HepG2 (cell line): ENCODE data around the gene DHX16. TPM values are rescaled to one million over a fixed set of nuclear protein-coding genes. Genes with fewer than 3 reads are reported as not detected.

Source experiments
- ARNTL ChIP-seq: sonication (generic); formaldehyde crosslinking; IDR thresholded peaks from 2 replicates; pipeline ENCODE4 v1.4.0; 2020; ENCODE audit warnings: mild to moderate bottlenecking, missing genetic modification reagents
- DNMT3B ChIP-seq: conservative IDR thresholded peaks from 2 replicates; pipeline ENCODE4 v1.6.1; 2016; ENCODE audit warnings: missing biosample characterization, control low read depth
- GPN1 ChIP-seq: sonication (generic); formaldehyde crosslinking; IDR thresholded peaks from 2 replicates; pipeline ENCODE4 v1.5.1; 2020; ENCODE audit warnings: missing genetic modification reagents, borderline replicate concordance
- HHEX ChIP-seq: IDR thresholded peaks from 2 replicates; pipeline ENCODE4 v1.6.1; 2016; ENCODE audit warnings: control low read depth
- MAF1 ChIP-seq: sonication (generic); formaldehyde crosslinking; IDR thresholded peaks from 2 replicates; pipeline ENCODE4 v1.5.0; 2020; ENCODE audit warnings: missing genetic modification reagents, borderline replicate concordance
- MBD4 ChIP-seq: IDR thresholded peaks from 2 replicates; pipeline ENCODE4 v1.6.1; 2012; ENCODE audit warnings: low read length, inconsistent platforms, borderline replicate concordance
- MIER2 ChIP-seq: IDR thresholded peaks from 2 replicates; pipeline ENCODE4 v1.6.1; 2016; ENCODE audit warnings: missing biosample characterization, missing genetic modification reagents
- POLR2AphosphoS5 ChIP-seq: IDR thresholded peaks from 2 replicates; pipeline ENCODE4 v1.6.1; 2012; ENCODE audit warnings: low read depth, low read length
- SRF ChIP-seq: IDR thresholded peaks from 2 replicates; pipeline ENCODE4 v1.6.1; 2011; ENCODE audit warnings: mild to moderate bottlenecking, low read depth, low read length, moderate library complexity
- SSRP1 ChIP-seq: IDR thresholded peaks from 2 replicates; pipeline ENCODE4 v1.6.1; 2016; ENCODE audit warnings: control low read depth
- ZBTB1 ChIP-seq: sonication (generic); formaldehyde crosslinking; IDR thresholded peaks from 2 replicates; pipeline ENCODE4 v1.4.0; 2020; ENCODE audit warnings: missing genetic modification reagents, borderline replicate concordance
- ZBTB21 ChIP-seq: sonication (generic); formaldehyde crosslinking; IDR thresholded peaks from 2 replicates; pipeline ENCODE4 v1.4.0; 2020; ENCODE audit warnings: missing genetic modification reagents
- ZHX2 ChIP-seq, 2 experiments: sonication (generic) in 1 of 2; formaldehyde crosslinking in 1 of 2; IDR thresholded peaks; 2 replicates each; pipeline versions ENCODE4 v1.6.1 to v1.9.0; 2014 to 2022; ENCODE audit warnings: antibody characterized with exemption in 1 of 2, borderline replicate concordance in 1 of 2, inconsistent platforms in 1 of 2, low read depth in 1 of 2, missing genetic modification reagents in 1 of 2
- ZNF3 ChIP-seq: IDR thresholded peaks from 2 replicates; pipeline ENCODE4 v1.7.0; 2017; ENCODE audit warnings: inconsistent platforms
- ZNF562 ChIP-seq: sonication (generic); formaldehyde crosslinking; IDR thresholded peaks from 2 replicates; pipeline ENCODE4 v1.8.0; 2022; ENCODE audit warnings: missing genetic modification reagents, borderline replicate concordance
- ZSCAN12 ChIP-seq: sonication (generic); formaldehyde crosslinking; IDR thresholded peaks from 2 replicates; pipeline ENCODE4 v1.9.0; 2021; ENCODE audit warnings: mild to moderate bottlenecking, missing genetic modification reagents
- polyA plus RNA-seq, 8 experiments: library from polyadenylated mRNA; depleted of rRNA in 3 of 8; stranded (reverse) in 7 of 8; unstranded in 1 of 8; fragments of >200 nt; fragmentation: Illumina TruSeq in 4 of 8; extraction: Trizol in 4 of 8; gene quantifications; 2 replicates each; pipeline versions ENCODE4 v1.2.1 to v1.2.3, GENCODE V29; 2011 to 2016; ENCODE audit warnings: low read depth in 4 of 8, missing spikeins in 1 of 8, mixed read lengths in 1 of 8; ENCODE audit not compliant: insufficient read depth in 1 of 8
- total RNA-seq, 5 experiments: library from RNA; depleted of rRNA; stranded (reverse); fragments of >200 nt; fragmentation: Illumina TruSeq; extraction: Trizol; gene quantifications; 2 replicates each; pipeline ENCODE4 v1.2.3, GENCODE V29; 2016; ENCODE audit warnings: low read depth in 1 of 5
- TF ChIP-seq, protein P1 (sequence below): sonication (generic); formaldehyde crosslinking; IDR thresholded peaks from 2 replicates; pipeline ENCODE4 v1.4.0; 2020; ENCODE audit warnings: mild to moderate bottlenecking, missing genetic modification reagents
- TF ChIP-seq, protein P2 (sequence below): sonication (generic); formaldehyde crosslinking; IDR thresholded peaks from 2 replicates; pipeline ENCODE4 v1.8.1; 2023; ENCODE audit warnings: mild to moderate bottlenecking, missing genetic modification reagents
- TF ChIP-seq, protein P3 (sequence below): sonication (generic); formaldehyde crosslinking; IDR thresholded peaks from 2 replicates; pipeline ENCODE4 v1.4.0; 2020; ENCODE audit warnings: missing genetic modification reagents, low read depth, mild to moderate bottlenecking, borderline replicate concordance

DHX16 gene
- total and polyA plus RNA-seq, 2 of the 13 experiments (the other 11 are each of a cell fraction or from before 2014, with no cell fraction given) = 57.0 to 58.5 TPM

- TF ChIP-seq, protein P1, sequence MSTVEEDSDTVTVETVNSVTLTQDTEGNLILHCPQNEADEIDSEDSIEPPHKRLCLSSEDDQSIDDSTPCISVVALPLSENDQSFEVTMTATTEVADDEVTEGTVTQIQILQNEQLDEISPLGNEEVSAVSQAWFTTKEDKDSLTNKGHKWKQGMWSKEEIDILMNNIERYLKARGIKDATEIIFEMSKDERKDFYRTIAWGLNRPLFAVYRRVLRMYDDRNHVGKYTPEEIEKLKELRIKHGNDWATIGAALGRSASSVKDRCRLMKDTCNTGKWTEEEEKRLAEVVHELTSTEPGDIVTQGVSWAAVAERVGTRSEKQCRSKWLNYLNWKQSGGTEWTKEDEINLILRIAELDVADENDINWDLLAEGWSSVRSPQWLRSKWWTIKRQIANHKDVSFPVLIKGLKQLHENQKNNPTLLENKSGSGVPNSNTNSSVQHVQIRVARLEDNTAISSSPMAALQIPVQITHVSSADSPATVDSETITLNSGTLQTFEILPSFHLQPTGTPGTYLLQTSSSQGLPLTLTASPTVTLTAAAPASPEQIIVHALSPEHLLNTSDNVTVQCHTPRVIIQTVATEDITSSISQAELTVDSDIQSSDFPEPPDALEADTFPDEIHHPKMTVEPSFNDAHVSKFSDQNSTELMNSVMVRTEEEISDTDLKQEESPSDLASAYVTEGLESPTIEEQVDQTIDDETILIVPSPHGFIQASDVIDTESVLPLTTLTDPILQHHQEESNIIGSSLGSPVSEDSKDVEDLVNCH (CRISPR knock-in tag) = no peak
- TF ChIP-seq ZBTB1 (CRISPR knock-in tag) = no peak
- peak; percentile 77; the same call in 1 of the 2 replicates for TF ChIP-seq ZNF3 (CRISPR knock-in tag)
- TF ChIP-seq SSRP1 (CRISPR knock-in tag) = no peak; the same call in 1 of the 2 replicates
- TF ChIP-seq ZNF562 (CRISPR knock-in tag) = no peak
- no peak for TF ChIP-seq SRF
- TF ChIP-seq ZSCAN12 (CRISPR knock-in tag) = no peak
- TF ChIP-seq HHEX (CRISPR knock-in tag) = no peak
- TF ChIP-seq, protein P2, sequence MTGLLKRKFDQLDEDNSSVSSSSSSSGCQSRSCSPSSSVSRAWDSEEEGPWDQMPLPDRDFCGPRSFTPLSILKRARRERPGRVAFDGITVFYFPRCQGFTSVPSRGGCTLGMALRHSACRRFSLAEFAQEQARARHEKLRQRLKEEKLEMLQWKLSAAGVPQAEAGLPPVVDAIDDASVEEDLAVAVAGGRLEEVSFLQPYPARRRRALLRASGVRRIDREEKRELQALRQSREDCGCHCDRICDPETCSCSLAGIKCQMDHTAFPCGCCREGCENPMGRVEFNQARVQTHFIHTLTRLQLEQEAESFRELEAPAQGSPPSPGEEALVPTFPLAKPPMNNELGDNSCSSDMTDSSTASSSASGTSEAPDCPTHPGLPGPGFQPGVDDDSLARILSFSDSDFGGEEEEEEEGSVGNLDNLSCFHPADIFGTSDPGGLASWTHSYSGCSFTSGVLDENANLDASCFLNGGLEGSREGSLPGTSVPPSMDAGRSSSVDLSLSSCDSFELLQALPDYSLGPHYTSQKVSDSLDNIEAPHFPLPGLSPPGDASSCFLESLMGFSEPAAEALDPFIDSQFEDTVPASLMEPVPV = no peak; the same call in 1 of the 2 replicates
- peak; percentile 46 for TF ChIP-seq ZBTB21 (CRISPR knock-in tag)
- TF ChIP-seq, protein P3, sequence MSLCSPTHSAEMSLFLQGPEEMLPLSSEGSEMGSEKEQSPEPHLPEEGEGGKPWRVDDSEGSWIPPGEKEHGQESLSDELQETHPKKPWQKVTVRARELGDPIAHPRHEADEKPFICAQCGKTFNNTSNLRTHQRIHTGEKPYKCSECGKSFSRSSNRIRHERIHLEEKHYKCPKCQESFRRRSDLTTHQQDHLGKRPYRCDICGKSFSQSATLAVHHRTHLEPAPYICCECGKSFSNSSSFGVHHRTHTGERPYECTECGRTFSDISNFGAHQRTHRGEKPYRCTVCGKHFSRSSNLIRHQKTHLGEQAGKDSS = peak; percentile 28; the same call in 1 of the 2 replicates
- no peak; the same call in 1 of the 2 replicates for TF ChIP-seq DNMT3B (CRISPR knock-in tag)
- no peak for TF ChIP-seq MIER2 (CRISPR knock-in tag)
- TF ChIP-seq MAF1 (CRISPR knock-in tag) = peak; percentile 52; the same call in 1 of the 2 replicates
- TF ChIP-seq ZHX2 (IDR thresholded peaks at IDR 0.05; ENCODE audit: low read depth) = peak; percentile 76
- 0 out of 2 replicates have a peak, but pooled peaks have one; percentile 13 for TF ChIP-seq ZHX2 (CRISPR knock-in tag; IDR thresholded peaks at IDR 0.05; ENCODE audit: borderline replicate concordance)
- TF ChIP-seq ARNTL = 0 out of 2 replicates have a peak, but pooled peaks have one; percentile 59
- TF ChIP-seq GPN1 (CRISPR knock-in tag) = no peak
- TF ChIP-seq POLR2AphosphoS5 = peak; percentile 98
- TF ChIP-seq MBD4 = no peak
Observed at GRCh38 chr6:30617565-30618269, 55.1 kb downstream of the DHX16 start, which contains the start of gene MRPS18B (continued).
